ENCODE results near the gene GRM3.

Gene GRM3

GRCh38 chr7:86900886-86901285 lies 257.2 kb downstream of the GRM3 start:
- DNase-seq (ENCODE audit: low read depth, low spot score): no peak

- DNase-seq (ENCODE audit: low read depth, low spot score): peak; percentile 53
Observed at GRCh38 chr7:86904949-86905834, 261.5 kb downstream of the GRM3 start.

GRCh38 chr7:86908948-86909347 lies 265.2 kb downstream of the GRM3 start:
- peak; percentile 46 for DNase-seq (ENCODE audit: low read depth, low spot score)

GRCh38 chr7:86911659-86912058 lies 267.9 kb downstream of the GRM3 start:
- DNase-seq (ENCODE audit: low read depth, low spot score): no peak

- DNase-seq (ENCODE audit: low read depth, low spot score): no peak
Observed at GRCh38 chr7:86913709-86914108, 270.0 kb downstream of the GRM3 start.

All from astrocyte of the hippocampus (primary cell).